ENCODE data around the gene SRPRB. TPM values are rescaled to one million over a fixed set of nuclear protein-coding genes. Genes with fewer than 3 reads are reported as not detected.

Gene SRPRB
- total RNA-seq, 1 donor from 2014 or later: 91.5 TPM

DNA sequence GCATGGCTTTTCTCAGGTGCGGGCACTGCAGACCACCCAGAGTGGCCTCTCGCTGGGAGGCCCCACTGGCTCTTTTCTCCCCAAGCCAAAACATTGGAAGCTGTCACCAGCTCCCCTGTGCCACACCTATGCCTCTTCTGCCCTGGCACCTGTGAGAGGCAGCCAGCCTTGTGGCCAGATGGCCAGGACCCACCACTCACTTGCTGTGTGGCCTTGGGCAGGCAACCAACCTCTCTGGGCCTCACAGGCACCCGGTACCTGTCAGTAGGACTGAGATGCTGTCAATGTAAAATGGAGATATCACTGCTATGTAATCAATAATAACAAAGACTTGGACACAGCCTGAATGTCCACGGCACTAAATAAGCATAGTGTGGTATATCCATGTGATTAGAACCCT is 36.5 kb downstream of the SRPRB start:
- no peak for DNase-seq (ENCODE audit: low spot score)
- Mint-ChIP-seq H3K4me3 (ENCODE audit: low read depth) (no peak overlapping the region), H3K36me3 (ENCODE audit: low read depth) (no peaks in the 10 kb centered on the region), H3K27ac (no peak overlapping the region), H3K27me3 (ENCODE audit: low read depth) (peaks cover 3% of the 10 kb centered on the region), H3K4me1 (ENCODE audit: low read depth) (no peaks in the 10 kb centered on the region), H3K9me3 (no peaks in the 10 kb centered on the region)
- intact Hi-C loops (cut with micrococcal nuclease): no loop called here

DNA sequence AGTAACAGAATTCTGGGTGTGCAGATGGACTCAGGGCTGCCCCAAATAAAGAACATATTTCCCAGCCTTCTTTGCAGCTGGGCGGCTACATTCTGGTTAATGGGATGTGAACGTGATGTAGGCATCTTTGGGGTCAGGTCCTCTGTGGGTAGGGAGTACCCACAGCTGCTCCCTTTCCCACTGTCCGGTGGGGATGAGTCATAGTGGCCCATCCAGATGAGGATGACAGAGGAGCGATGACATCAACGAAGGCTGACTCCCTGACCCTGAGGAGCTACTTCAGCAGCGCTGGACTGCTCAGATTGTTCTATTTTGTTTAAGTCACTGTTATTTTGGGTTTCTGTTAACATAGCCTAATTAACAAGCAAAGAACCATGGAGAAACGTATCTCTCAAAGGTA is 38.0 kb downstream of the SRPRB start:
- no peak for DNase-seq (ENCODE audit: low spot score)
- H3K4me3 Mint-ChIP-seq (ENCODE audit: low read depth): no peak overlapping the region
- no peaks in the 10 kb centered on the region for H3K4me1 Mint-ChIP-seq (ENCODE audit: low read depth)
- intact Hi-C loops (cut with micrococcal nuclease): no loop called here
- H3K27ac Mint-ChIP-seq: no peak overlapping the region
- H3K36me3 Mint-ChIP-seq (ENCODE audit: low read depth): no peaks in the 10 kb centered on the region
- H3K9me3 Mint-ChIP-seq: no peaks in the 10 kb centered on the region
- peaks cover 3% of the 10 kb centered on the region for H3K27me3 Mint-ChIP-seq (ENCODE audit: low read depth)

DNA sequence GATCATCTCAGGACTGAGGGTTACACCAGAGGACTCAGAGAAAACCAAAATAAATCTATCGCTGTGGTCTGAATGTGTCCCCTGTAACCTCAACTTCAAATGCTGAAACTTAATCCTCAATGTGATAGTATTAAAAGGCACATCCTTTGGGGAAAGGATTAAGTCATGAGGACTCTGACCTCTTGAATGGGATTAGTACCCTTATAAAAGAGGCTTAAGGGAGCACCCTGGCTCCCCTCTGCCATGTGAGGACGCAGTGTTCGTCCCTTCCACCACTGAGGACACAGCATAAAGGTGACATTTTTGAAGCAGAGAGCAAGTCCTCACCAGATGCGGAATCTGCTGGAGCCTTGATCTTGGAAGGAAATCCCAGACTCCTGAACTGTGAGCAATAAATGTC is 39.5 kb downstream of the SRPRB start:
- Mint-ChIP-seq H3K4me1 (ENCODE audit: low read depth) (peaks cover 7% of the 10 kb centered on the region), H3K9me3 (no peaks in the 10 kb centered on the region), H3K36me3 (ENCODE audit: low read depth) (no peaks in the 10 kb centered on the region), H3K4me3 (ENCODE audit: low read depth) (no peak overlapping the region), H3K27ac (no peak overlapping the region), H3K27me3 (ENCODE audit: low read depth) (peaks cover 3% of the 10 kb centered on the region)
- intact Hi-C loops (cut with micrococcal nuclease): no loop called here
- DNase-seq (ENCODE audit: low spot score): no peak

GRCh38 chr3:133849346-133849745 is 43.7 kb downstream of the SRPRB start:
- DNase-seq (ENCODE audit: low spot score): no peak
- intact Hi-C loops (cut with micrococcal nuclease): no loop called here
- Mint-ChIP-seq H3K27ac (no peak overlapping the region), H3K27me3 (ENCODE audit: low read depth) (no peaks in the 10 kb centered on the region), H3K9me3 (no peaks in the 10 kb centered on the region), H3K4me1 (ENCODE audit: low read depth) (peaks cover 17% of the 10 kb centered on the region), H3K4me3 (ENCODE audit: low read depth) (no peak overlapping the region), H3K36me3 (ENCODE audit: low read depth) (no peaks in the 10 kb centered on the region)

- Mint-ChIP-seq H3K4me1 (ENCODE audit: low read depth) (peaks cover 17% of the 10 kb centered on the region), H3K36me3 (ENCODE audit: low read depth) (no peaks in the 10 kb centered on the region), H3K27ac (peak overlapping the region; percentile 36), H3K4me3 (ENCODE audit: low read depth) (no peak overlapping the region), H3K9me3 (no peaks in the 10 kb centered on the region), H3K27me3 (ENCODE audit: low read depth) (no peaks in the 10 kb centered on the region)
- DNase-seq (ENCODE audit: low spot score): no peak
- intact Hi-C loops (cut with micrococcal nuclease): loop anchor here (2.0 kb wide), 1 partner anchor 45 kb away; the partner anchor contains the start of gene RAB6B
Observed at GRCh38 chr3:133850034-133850433, 44.4 kb downstream of the SRPRB start.

- no peaks in the 10 kb centered on the region for H3K27me3 Mint-ChIP-seq (ENCODE audit: low read depth)
- H3K9me3 Mint-ChIP-seq: no peaks in the 10 kb centered on the region
- H3K36me3 Mint-ChIP-seq (ENCODE audit: low read depth): no peaks in the 10 kb centered on the region
- no peak overlapping the region for H3K4me3 Mint-ChIP-seq (ENCODE audit: low read depth)
- intact Hi-C loops (cut with micrococcal nuclease): loop anchor here (2.0 kb wide), 1 partner anchor 43 kb away; the partner anchor contains the start of gene RAB6B
- peaks cover 19% of the 10 kb centered on the region for H3K4me1 Mint-ChIP-seq (ENCODE audit: low read depth)
- no peak for DNase-seq (ENCODE audit: low spot score)
- H3K27ac Mint-ChIP-seq: peak overlapping the region; percentile 60
Observed at GRCh38 chr3:133851266-133851906, 45.8 kb downstream of the SRPRB start.

GRCh38 chr3:133851931-133852330 is 46.3 kb downstream of the SRPRB start:
- peaks cover 21% of the 10 kb centered on the region for H3K4me1 Mint-ChIP-seq (ENCODE audit: low read depth)
- no peaks in the 10 kb centered on the region for H3K9me3 Mint-ChIP-seq

DNA sequence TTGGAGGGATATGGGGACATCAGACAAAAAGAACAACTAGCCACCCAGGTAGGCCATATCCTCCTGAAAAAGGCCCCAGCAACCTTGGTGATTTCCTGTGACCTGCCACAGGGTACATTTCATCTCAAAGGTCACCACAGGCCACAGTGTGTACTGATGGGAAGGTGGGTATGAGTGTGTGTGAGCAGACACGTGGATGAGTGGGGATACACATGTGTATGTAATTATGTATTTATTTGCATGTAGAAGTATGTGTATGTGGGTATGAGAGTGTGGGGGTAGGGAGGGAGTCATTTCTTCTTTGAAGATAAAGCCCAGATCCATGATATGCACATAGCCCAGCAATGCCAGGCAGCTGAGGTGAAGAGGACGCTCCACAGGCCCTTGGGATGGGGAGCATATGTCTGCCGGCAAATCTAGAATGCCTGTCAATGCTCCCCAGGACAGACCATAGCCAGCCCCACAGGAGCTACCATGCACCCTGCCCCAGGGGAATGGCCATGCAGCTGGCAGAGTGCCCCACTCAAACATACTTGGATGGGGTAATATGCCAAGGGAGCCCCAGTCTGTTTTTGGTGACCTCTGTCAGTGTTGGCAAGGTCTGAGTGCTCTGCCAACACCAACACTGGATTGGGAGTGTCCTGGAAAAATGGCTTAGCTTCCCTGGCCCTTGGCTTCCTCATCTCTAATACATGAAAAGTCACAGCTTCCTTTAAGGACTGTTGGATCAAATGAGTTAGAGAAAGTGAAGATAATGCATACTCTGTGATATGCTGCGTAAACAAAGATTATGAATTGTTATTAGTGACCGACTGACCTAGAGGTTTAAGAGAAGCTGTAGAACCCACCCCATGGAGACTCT is 47.7 kb downstream of the SRPRB start:
- Mint-ChIP-seq H3K27me3 (ENCODE audit: low read depth) (no peaks in the 10 kb centered on the region), H3K9me3 (no peaks in the 10 kb centered on the region), H3K36me3 (ENCODE audit: low read depth) (no peaks in the 10 kb centered on the region), H3K27ac (no peak overlapping the region), H3K4me3 (ENCODE audit: low read depth) (no peak overlapping the region), H3K4me1 (ENCODE audit: low read depth) (peaks cover 28% of the 10 kb centered on the region)
- intact Hi-C loops (cut with micrococcal nuclease): no loop called here
- DNase-seq (ENCODE audit: low spot score): no peak

More at GRCh38 chr3:133851931-133852330, 46.3 kb downstream of the SRPRB start:
- no peaks in the 10 kb centered on the region for H3K27me3 Mint-ChIP-seq (ENCODE audit: low read depth)
- no peaks in the 10 kb centered on the region for H3K36me3 Mint-ChIP-seq (ENCODE audit: low read depth)
- H3K27ac Mint-ChIP-seq: peak overlapping the region; percentile 31
- no peak for DNase-seq (ENCODE audit: low spot score)
- intact Hi-C loops (cut with micrococcal nuclease): loop anchor here (2.0 kb wide), 1 partner anchor 43 kb away; the partner anchor contains the start of gene RAB6B
- H3K4me3 Mint-ChIP-seq (ENCODE audit: low read depth): no peak overlapping the region

GRCh38 chr3:133853925-133854227 is 48.3 kb downstream of the SRPRB start:
- no peaks in the 10 kb centered on the region for H3K9me3 Mint-ChIP-seq
- H3K27ac Mint-ChIP-seq: no peak overlapping the region
- H3K4me1 Mint-ChIP-seq (ENCODE audit: low read depth): peaks cover 28% of the 10 kb centered on the region
- H3K4me3 Mint-ChIP-seq (ENCODE audit: low read depth): no peak overlapping the region
- intact Hi-C loops (cut with micrococcal nuclease): no loop called here
- H3K27me3 Mint-ChIP-seq (ENCODE audit: low read depth): no peaks in the 10 kb centered on the region
- H3K36me3 Mint-ChIP-seq (ENCODE audit: low read depth): no peaks in the 10 kb centered on the region
- no peak for DNase-seq (ENCODE audit: low spot score)

DNA sequence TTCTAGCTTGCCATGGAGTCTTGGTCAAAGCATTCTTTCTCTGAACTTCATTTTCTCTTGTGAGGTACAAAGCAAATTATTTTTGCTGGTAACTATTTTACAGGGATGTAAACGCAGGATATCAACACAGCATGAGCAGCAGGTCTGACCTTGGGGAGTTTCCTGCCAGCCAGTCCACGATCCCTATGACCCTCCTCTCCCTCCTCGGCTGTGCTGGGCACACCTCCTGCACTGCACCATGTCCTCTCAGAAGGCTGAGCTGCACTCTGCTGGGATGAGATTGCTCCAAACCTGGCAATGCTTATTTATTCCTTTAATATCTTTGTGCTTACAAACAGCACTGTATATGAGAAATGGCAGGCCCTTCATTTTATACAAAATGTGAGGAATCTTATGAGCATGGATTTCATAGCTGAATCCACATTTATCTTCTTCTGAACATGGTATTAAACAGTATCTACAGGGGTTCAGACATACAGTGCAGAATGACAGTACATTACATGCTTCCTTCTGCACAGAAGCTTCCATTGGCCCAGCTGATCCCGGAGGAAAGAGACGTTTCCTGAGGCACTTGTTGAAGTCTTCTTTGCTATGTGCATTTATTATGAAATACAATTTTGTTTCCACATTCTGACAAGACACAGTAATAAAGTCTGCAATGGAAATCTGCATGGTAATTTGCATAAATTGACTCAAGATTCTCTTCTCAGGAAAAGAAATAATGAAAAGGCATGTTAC is 48.8 kb downstream of the SRPRB start:
- H3K9me3 Mint-ChIP-seq: no peaks in the 10 kb centered on the region

GRCh38 chr3:133855002-133855370 is 49.4 kb downstream of the SRPRB start:
- H3K4me1 Mint-ChIP-seq (ENCODE audit: low read depth): peaks cover 23% of the 10 kb centered on the region
- H3K9me3 Mint-ChIP-seq: no peaks in the 10 kb centered on the region
- DNase-seq (ENCODE audit: low spot score): no peak
- no peak overlapping the region for H3K4me3 Mint-ChIP-seq (ENCODE audit: low read depth)
- H3K27me3 Mint-ChIP-seq (ENCODE audit: low read depth): no peaks in the 10 kb centered on the region
- no peaks in the 10 kb centered on the region for H3K36me3 Mint-ChIP-seq (ENCODE audit: low read depth)
- intact Hi-C loops (cut with micrococcal nuclease): no loop called here
- H3K27ac Mint-ChIP-seq: no peak overlapping the region

More for the DNA sequence above, 48.8 kb downstream of the SRPRB start:
- intact Hi-C loops (cut with micrococcal nuclease): no loop called here
- H3K27me3 Mint-ChIP-seq (ENCODE audit: low read depth): no peaks in the 10 kb centered on the region
- H3K4me1 Mint-ChIP-seq (ENCODE audit: low read depth): peaks cover 24% of the 10 kb centered on the region
- H3K27ac Mint-ChIP-seq: no peak overlapping the region
- no peaks in the 10 kb centered on the region for H3K36me3 Mint-ChIP-seq (ENCODE audit: low read depth)
- H3K4me3 Mint-ChIP-seq (ENCODE audit: low read depth): no peak overlapping the region
- no peak for DNase-seq (ENCODE audit: low spot score)

- Mint-ChIP-seq H3K9me3 (no peaks in the 10 kb centered on the region), H3K4me3 (ENCODE audit: low read depth) (no peak overlapping the region), H3K27me3 (ENCODE audit: low read depth) (no peaks in the 10 kb centered on the region), H3K27ac (no peak overlapping the region), H3K4me1 (ENCODE audit: low read depth) (peaks cover 18% of the 10 kb centered on the region), H3K36me3 (ENCODE audit: low read depth) (no peaks in the 10 kb centered on the region)
- DNase-seq (ENCODE audit: low spot score): no peak
- intact Hi-C loops (cut with micrococcal nuclease): no loop called here
Observed at GRCh38 chr3:133855772-133856171, 50.2 kb downstream of the SRPRB start.

DNA sequence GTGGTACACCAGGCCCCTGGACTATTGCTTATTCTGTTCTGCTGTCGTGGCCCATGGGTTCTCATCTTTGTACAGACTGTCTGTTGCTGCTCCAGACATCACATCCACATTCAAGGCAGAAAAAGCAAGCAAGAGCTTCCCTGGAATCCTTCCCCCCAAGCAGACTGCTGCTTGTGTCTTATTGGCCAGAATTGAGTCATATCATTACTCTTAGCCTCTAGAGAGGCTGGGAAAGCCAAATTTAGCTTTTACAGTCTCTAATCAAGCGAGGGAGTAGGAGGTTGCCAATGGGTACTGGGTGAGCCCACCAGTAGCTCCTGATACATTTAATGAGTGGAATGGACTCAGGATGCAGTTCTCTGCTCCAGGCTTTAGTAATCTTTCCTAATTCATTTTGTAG is 50.7 kb downstream of the SRPRB start:
- H3K27ac Mint-ChIP-seq: no peak overlapping the region
- intact Hi-C loops (cut with micrococcal nuclease): no loop called here

More for the DNA sequence above, 50.7 kb downstream of the SRPRB start:
- DNase-seq (ENCODE audit: low spot score): no peak
- no peaks in the 10 kb centered on the region for H3K27me3 Mint-ChIP-seq (ENCODE audit: low read depth)
- H3K4me1 Mint-ChIP-seq (ENCODE audit: low read depth): peaks cover 15% of the 10 kb centered on the region
- H3K9me3 Mint-ChIP-seq: no peaks in the 10 kb centered on the region
- no peaks in the 10 kb centered on the region for H3K36me3 Mint-ChIP-seq (ENCODE audit: low read depth)
- H3K4me3 Mint-ChIP-seq (ENCODE audit: low read depth): no peak overlapping the region
